Measurements from ENCODE around the gene COL6A1. TPM values are rescaled to one million over a fixed set of nuclear protein-coding genes. Genes with fewer than 3 reads are reported as not detected.

The COL6A1 gene
- total and polyA plus RNA-seq, 2 donors (not counting 3 experiments of a cell fraction or from before 2014, with no cell fraction given) = 30.1 to 42.4 TPM

DNA sequence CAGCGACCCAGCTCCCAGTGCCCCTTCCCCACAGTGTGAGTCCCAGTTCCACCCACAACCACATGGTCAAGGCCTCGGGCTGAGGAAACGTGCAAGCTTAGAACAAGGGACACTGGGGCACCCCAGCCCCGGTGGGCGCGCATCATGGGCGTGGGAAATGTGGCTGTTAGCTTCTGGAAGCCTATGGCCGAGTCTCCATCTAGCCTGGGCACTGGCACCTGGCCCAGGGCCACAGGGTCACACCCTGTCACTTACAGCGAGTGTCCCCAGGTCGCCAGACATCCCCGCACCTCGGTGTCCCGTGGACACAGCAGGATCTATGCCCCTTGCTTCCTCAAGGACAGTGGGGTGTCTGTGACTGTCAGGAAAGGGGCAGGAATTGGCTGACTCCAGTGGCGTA is 37.0 kb upstream of the COL6A1 start:
- CTCF ChIA-PET = no interaction called here
- Histone ChIP-seq H3K27me3 (ENCODE audit: control insufficient read depth in 2 of 2, insufficient read depth in 2 of 2, low read length in 2 of 2) (no peaks in the 10 kb centered on the region), H3K4me1 (ENCODE audit: control insufficient read depth, extremely low read depth, insufficient read depth, low read length) (no peaks in the 10 kb centered on the region)

More for the DNA sequence above, 37.0 kb upstream of the COL6A1 start:
- DNase-seq (ENCODE audit: low read depth, low spot score) (no peak), FAIRE-seq (no peak)
- Histone ChIP-seq H3K36me3 (ENCODE audit: control insufficient read depth in 2 of 2, extremely low read depth in 1 of 2, insufficient read depth in 2 of 2, low read length in 2 of 2) (no peaks in the 10 kb centered on the region), H3K79me2 (ENCODE audit: control insufficient read depth, insufficient read depth, low read length) (no peaks in the 10 kb centered on the region), H2AFZ (ENCODE audit: low read depth, low read length) (no peak overlapping the region), H3K27ac (ENCODE audit: insufficient read depth, low read depth, low read length) (no peak overlapping the region), H3K4me3 (replicated peaks in 1 of 3; ENCODE audit: insufficient read depth in 1 of 3, low read depth in 1 of 3, low read length in 3 of 3) (no peak overlapping the region), H3K9me3 (replicated peaks; ENCODE audit: control insufficient read depth, insufficient read depth, low read length) (no peaks in the 10 kb centered on the region), H3K4me2 (ENCODE audit: insufficient read depth, low read length) (no peak overlapping the region), H3K9me1 (replicated peaks; ENCODE audit: control insufficient read depth, extremely low read depth, insufficient read depth, low read length) (no peaks in the 10 kb centered on the region), H4K20me1 (replicated peaks; ENCODE audit: control insufficient read depth, extremely low read depth, insufficient read depth, low read length) (no peaks in the 10 kb centered on the region), H3K9ac (replicated peaks; ENCODE audit: extremely low read depth, insufficient read depth, low read length) (no peak overlapping the region)
- no TSS peak for BruUV-seq (replicated peaks)
- dilution Hi-C loops (cut with MboI; ENCODE audit: extremely low pct_ligation_motif_present, low sequenced_read_pairs) (no loop called here), intact Hi-C loops (cut with micrococcal nuclease) (no loop called here)
- TF ChIP-seq GATA2 (IDR thresholded peaks at IDR 0.05; ENCODE audit: insufficient read depth, insufficient read length, low read depth, low read length) (no peak), EZH2 (IDR thresholded peaks at IDR 0.05; ENCODE audit: borderline replicate concordance, low read depth, low read length, severe bottlenecking) (no peak), MYC (IDR thresholded peaks at IDR 0.05; ENCODE audit: low read depth, low read length) (no peak), FOS (IDR thresholded peaks at IDR 0.05; ENCODE audit: borderline replicate concordance, insufficient read depth, low read length) (no peak), JUN (IDR thresholded peaks at IDR 0.05; ENCODE audit: borderline replicate concordance, insufficient read depth, insufficient read length, low read depth) (no peak), POLR2A (IDR thresholded peaks at IDR 0.05; ENCODE audit: low read depth, low read length) (no peak)
- TF ChIP-seq, protein P1, sequence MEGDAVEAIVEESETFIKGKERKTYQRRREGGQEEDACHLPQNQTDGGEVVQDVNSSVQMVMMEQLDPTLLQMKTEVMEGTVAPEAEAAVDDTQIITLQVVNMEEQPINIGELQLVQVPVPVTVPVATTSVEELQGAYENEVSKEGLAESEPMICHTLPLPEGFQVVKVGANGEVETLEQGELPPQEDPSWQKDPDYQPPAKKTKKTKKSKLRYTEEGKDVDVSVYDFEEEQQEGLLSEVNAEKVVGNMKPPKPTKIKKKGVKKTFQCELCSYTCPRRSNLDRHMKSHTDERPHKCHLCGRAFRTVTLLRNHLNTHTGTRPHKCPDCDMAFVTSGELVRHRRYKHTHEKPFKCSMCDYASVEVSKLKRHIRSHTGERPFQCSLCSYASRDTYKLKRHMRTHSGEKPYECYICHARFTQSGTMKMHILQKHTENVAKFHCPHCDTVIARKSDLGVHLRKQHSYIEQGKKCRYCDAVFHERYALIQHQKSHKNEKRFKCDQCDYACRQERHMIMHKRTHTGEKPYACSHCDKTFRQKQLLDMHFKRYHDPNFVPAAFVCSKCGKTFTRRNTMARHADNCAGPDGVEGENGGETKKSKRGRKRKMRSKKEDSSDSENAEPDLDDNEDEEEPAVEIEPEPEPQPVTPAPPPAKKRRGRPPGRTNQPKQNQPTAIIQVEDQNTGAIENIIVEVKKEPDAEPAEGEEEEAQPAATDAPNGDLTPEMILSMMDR (IDR thresholded peaks at IDR 0.05; ENCODE audit: extremely low read depth in 1 of 2, insufficient read depth in 1 of 2, low read depth in 1 of 2, low read length in 2 of 2) = no peak
- TF ChIP-seq, protein P2, sequence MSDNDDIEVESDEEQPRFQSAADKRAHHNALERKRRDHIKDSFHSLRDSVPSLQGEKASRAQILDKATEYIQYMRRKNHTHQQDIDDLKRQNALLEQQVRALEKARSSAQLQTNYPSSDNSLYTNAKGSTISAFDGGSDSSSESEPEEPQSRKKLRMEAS (IDR thresholded peaks at IDR 0.05; ENCODE audit: insufficient read depth, insufficient read length) = no peak
- POLR2A ChIA-PET = no interaction called here

All from endothelial cell of umbilical vein (primary cell).